Fibroblast of villous mesenchyme (primary cell): Measurements from ENCODE around the gene SERTM1. TPM values are rescaled to one million over a fixed set of nuclear protein-coding genes. Genes with fewer than 3 reads are reported as not detected.

Source experiments
- DNase-seq: peaks from one replicate; pipeline ENCODE4 v3.0.0-alpha.2; 2010; ENCODE audit warnings: low read depth
- H3K4me3 ChIP-seq: 2 replicates; pipeline ENCODE4 v1.5.1; 2011; ENCODE audit warnings: low read depth, mild to moderate bottlenecking, low read length
- total RNA-seq: library from RNA; depleted of rRNA; stranded (reverse); fragments of >200 nt; gene quantifications from 2 replicates; pipeline ENCODE4 v1.2.3, GENCODE V29; 2012
- TF ChIP-seq, protein P1 (sequence below): IDR thresholded peaks from 2 replicates; pipeline ENCODE4 v1.5.1; 2012; ENCODE audit warnings: low read depth, mild to moderate bottlenecking, low read length; ENCODE audit not compliant: insufficient read depth

SERTM1 gene
- total RNA-seq, 1 donor, result not detected

DNA sequence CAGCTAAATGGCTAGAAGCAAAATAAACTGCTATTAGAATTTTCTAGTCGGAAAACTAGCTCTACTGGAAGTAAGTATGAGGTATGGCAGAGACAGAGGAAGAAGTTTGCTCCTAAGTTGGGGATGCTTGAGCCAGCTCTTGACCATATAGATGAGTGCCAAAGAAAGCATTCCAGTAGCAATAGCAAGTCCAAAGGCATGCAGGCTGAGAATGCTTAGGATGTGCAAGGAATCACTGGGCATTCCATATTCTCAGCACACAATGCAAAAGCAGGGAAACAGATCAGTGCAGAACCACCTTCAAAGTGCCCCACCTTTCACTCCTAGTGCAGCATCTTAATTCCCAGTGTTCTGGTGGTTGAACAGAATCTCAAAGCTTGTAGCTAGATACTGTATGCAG lies 32.9 kb downstream of the SERTM1 start:
- DNase-seq, result no peak
- TF ChIP-seq, protein P1, sequence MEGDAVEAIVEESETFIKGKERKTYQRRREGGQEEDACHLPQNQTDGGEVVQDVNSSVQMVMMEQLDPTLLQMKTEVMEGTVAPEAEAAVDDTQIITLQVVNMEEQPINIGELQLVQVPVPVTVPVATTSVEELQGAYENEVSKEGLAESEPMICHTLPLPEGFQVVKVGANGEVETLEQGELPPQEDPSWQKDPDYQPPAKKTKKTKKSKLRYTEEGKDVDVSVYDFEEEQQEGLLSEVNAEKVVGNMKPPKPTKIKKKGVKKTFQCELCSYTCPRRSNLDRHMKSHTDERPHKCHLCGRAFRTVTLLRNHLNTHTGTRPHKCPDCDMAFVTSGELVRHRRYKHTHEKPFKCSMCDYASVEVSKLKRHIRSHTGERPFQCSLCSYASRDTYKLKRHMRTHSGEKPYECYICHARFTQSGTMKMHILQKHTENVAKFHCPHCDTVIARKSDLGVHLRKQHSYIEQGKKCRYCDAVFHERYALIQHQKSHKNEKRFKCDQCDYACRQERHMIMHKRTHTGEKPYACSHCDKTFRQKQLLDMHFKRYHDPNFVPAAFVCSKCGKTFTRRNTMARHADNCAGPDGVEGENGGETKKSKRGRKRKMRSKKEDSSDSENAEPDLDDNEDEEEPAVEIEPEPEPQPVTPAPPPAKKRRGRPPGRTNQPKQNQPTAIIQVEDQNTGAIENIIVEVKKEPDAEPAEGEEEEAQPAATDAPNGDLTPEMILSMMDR, result no peak
- no peak overlapping the region for H3K4me3 ChIP-seq

DNA sequence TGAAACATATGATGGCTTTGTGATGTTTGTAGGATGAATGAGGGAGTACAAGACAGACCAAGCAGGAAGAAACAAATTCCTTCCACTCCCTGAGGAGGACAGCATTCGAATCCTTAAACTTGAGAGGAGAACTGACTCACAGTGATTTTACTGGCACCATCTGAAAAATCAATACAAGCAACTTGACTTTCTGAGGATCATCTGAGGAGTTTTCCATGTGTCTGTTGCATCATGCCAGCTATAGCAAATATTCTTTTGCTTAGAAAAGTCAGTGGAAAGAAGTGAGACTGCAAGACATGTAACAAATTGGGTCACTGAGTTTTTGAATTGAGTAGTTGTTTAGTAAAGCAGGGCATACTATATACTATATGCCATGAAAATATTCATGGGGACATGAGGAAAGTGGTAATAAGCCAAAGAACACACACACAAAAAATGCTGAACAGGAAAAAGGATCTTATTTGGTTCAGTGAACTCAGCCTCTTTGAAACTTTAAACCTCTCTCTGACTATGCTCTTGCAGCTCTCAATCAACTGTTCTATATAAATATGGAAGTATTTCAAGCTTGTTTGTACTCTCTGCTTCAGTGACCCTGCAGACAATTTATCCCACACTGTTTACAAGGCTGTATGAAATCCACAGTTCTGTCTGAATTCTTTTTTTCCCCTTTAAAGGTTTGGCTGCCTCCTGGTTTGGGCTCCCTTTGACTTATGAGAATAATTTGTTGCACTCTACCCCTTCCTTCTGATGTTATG lies 35.5 kb downstream of the SERTM1 start:
- H3K4me3 ChIP-seq, result no peak overlapping the region
- no peak for DNase-seq
- TF ChIP-seq, protein P1, result no peak

DNA sequence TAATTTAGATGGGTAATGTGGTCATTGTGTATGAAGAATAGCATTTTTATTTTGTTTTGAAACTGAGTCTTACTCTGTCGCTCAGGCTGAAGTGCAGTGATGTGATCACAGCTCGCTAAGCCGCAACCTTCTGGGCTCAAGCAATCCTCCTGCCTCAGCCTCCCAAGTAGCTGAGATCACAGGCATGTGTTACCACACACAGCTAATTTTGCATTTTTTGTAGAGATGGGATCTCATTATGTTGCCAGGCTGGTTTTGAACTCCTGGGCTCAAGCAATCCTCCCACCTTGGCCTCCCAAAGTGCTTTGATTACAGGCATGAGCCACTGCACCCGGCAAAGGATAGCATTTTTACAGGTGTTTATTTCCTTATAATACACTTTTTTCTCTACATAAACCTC lies 36.6 kb downstream of the SERTM1 start:
- TF ChIP-seq, protein P1, result no peak
- H3K4me3 ChIP-seq, result no peak overlapping the region
- no peak for DNase-seq

DNA sequence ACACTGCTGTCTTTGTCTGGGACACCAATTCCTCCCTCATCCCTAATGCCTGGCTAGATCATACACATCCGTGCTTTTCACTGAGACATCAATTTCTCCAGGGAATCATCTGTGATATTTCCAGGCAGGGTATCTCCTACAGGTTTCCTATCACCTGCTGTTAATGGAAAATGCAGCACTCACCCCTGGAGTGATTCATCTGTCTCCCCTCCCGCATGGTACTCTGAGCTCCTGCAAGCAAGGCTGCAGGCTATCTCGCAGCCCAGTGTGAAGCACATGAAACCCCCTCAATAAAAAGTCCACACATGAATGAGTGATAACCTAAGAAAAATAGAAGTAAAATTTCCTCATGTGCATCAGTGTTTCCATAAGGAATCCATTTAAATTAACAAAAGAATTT lies 38.5 kb downstream of the SERTM1 start:
- TF ChIP-seq, protein P1, result no peak
- no peak for DNase-seq
- no peak overlapping the region for H3K4me3 ChIP-seq

DNA sequence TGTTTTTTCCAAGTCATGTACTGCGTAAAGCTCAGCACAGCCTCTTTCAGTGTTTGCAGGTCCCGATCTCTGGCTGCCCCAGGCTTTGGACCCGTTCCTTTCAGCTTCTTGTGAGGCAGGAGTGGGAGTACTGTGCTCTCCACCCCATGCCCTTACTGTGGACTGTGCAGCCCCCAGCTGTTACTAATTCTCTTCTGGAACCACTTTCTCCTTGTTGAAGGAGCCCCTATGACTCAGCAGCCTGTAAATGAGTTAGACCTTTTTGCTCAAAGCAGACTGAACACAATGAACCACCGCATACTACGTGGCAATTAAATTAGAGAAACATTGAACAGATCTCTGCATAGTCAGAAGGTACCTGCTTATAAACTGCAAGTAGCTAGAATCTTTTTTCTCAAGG lies 39.0 kb downstream of the SERTM1 start:
- no peak overlapping the region for H3K4me3 ChIP-seq
- TF ChIP-seq, protein P1, result no peak
- peak; percentile 23 for DNase-seq

DNA sequence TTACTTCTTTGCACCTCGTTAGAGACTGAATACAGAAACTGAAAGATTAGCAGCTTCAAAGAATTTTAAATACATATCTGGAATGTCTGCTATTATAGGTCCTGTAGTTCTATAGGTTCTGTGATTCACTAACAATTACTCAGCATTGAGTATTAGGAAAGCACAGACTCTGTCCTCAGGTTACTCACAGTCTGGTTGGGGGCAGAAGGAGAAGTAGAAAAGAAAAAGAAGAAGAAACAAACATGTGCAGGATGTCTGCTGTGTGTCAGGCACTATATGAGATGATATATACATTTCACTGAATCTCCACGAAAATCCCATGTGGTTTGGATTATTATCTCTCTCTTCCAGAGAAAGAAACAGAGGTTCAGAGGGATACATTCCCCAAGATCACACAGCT lies 40.1 kb downstream of the SERTM1 start:
- TF ChIP-seq, protein P1, result no peak
- DNase-seq, result no peak

DNA sequence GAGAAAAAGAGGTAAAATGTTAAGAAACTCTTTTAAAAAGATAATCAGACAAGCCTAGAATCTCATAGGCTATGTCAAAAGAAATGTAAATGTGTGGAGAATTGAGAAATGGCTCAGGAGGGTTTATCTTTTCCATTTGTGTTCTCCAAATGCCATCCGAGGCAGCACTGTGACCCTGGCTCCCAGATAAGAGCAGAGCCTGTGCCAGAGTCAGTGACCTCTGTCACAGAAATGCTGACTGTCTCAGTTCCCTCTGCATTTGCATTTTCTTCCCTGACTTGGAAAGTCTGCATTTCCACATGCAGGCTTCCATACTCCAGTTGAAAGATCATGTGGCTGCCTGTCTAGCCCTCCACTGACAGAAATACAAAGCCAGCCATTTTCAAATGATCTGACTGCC lies 42.0 kb downstream of the SERTM1 start:
- H3K4me3 ChIP-seq, result no peak overlapping the region
- TF ChIP-seq, protein P1, result no peak
- no peak for DNase-seq

More for the DNA sequence above, 40.1 kb downstream of the SERTM1 start:
- H3K4me3 ChIP-seq, result no peak overlapping the region
